ENCODE results near the gene FGFR2.

DNA sequence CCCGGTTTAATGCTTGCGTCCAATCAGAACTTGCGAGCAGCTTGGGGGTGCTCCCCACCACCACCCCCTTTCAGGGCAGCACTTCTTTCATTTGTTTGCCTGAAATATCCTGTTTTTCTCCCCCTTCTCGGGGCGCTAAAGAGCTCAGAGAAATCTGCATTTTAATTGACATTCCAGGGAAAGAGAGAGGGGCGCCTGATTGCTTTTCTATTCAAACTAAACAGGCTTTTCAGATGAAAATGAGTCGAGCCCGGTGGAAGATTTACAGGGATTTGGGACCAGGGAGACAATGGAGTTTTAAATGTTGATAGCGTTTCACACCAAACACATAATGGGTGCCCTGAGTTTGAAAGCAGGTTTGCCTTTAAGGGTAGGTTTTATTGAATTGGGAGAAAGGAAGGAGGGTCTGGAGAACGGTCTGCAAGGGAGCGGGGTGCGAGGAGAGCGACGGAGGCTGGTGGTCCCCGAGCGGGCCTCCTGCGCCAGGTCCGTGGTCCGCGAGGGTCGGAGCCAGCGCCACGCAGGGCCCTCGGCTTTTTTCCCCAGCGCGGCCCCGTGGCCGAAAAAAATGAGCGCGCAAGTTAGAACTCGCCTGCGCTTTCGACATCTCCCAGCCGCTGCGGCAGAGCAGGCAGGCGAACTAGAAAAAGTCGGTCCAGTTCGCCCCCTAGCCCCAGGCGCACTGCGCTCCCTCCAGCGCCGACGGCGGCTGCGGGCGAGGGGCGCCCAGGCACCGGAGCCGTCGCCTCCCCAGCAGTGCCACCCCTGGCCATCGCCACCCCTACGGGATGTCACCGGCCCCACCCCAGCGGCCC lies 1.3 kb downstream of the FGFR2 start:
- no peak for TF ChIP-seq EZH2 (IDR thresholded peaks at IDR 0.05)
- TF ChIP-seq, protein P1, sequence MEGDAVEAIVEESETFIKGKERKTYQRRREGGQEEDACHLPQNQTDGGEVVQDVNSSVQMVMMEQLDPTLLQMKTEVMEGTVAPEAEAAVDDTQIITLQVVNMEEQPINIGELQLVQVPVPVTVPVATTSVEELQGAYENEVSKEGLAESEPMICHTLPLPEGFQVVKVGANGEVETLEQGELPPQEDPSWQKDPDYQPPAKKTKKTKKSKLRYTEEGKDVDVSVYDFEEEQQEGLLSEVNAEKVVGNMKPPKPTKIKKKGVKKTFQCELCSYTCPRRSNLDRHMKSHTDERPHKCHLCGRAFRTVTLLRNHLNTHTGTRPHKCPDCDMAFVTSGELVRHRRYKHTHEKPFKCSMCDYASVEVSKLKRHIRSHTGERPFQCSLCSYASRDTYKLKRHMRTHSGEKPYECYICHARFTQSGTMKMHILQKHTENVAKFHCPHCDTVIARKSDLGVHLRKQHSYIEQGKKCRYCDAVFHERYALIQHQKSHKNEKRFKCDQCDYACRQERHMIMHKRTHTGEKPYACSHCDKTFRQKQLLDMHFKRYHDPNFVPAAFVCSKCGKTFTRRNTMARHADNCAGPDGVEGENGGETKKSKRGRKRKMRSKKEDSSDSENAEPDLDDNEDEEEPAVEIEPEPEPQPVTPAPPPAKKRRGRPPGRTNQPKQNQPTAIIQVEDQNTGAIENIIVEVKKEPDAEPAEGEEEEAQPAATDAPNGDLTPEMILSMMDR (IDR thresholded peaks at IDR 0.05 in 2 of 3, conservative IDR thresholded peaks at IDR 0.05 in 1 of 3; ENCODE audit: borderline replicate concordance in 1 of 3, insufficient read depth in 1 of 3, low read depth in 2 of 3, low read length in 2 of 3), result no peak
- TF ChIP-seq POLR2A (IDR thresholded peaks at IDR 0.05; ENCODE audit: borderline replicate concordance, extremely low read depth, insufficient read depth, insufficient read length), result no peak
- TF ChIP-seq, protein P2, sequence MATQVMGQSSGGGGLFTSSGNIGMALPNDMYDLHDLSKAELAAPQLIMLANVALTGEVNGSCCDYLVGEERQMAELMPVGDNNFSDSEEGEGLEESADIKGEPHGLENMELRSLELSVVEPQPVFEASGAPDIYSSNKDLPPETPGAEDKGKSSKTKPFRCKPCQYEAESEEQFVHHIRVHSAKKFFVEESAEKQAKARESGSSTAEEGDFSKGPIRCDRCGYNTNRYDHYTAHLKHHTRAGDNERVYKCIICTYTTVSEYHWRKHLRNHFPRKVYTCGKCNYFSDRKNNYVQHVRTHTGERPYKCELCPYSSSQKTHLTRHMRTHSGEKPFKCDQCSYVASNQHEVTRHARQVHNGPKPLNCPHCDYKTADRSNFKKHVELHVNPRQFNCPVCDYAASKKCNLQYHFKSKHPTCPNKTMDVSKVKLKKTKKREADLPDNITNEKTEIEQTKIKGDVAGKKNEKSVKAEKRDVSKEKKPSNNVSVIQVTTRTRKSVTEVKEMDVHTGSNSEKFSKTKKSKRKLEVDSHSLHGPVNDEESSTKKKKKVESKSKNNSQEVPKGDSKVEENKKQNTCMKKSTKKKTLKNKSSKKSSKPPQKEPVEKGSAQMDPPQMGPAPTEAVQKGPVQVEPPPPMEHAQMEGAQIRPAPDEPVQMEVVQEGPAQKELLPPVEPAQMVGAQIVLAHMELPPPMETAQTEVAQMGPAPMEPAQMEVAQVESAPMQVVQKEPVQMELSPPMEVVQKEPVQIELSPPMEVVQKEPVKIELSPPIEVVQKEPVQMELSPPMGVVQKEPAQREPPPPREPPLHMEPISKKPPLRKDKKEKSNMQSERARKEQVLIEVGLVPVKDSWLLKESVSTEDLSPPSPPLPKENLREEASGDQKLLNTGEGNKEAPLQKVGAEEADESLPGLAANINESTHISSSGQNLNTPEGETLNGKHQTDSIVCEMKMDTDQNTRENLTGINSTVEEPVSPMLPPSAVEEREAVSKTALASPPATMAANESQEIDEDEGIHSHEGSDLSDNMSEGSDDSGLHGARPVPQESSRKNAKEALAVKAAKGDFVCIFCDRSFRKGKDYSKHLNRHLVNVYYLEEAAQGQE (IDR thresholded peaks at IDR 0.05; ENCODE audit: low read depth), result no peak
- no peak for TF ChIP-seq CBX3 (IDR thresholded peaks at IDR 0.05; ENCODE audit: low read depth)
- TF ChIP-seq JUND (IDR thresholded peaks at IDR 0.05), result no peak
- no peak for TF ChIP-seq POLR2AphosphoS5 (IDR thresholded peaks at IDR 0.05; ENCODE audit: low read depth, low read length)
